Panc1 (cell line): ENCODE results near the gene GRIN2A. TPM values are rescaled to one million over a fixed set of nuclear protein-coding genes. Genes with fewer than 3 reads are reported as not detected.

Source experiments
- ATAC-seq: fragments of 200-7000 bp; cut with Tn5 transposase; 2 replicates; pipeline ENCODE4 v1.9.1; 2020; ENCODE audit warnings: mild to moderate bottlenecking, moderate library complexity
- BruUV-seq: library from RNA; stranded (reverse); fragments of 400-500 nt; replicated peaks from 2 replicates; lab custom pipeline; 2021; lab: Mats Ljungman, UMichigan
- CTCF ChIA-PET: fragments of 300-600 bp; sonication (Branson Sonifier 250); formaldehyde crosslinking; loops from one replicate; lab custom pipeline; 2022; ENCODE audit warnings: antibody characterized with exemption; lab: Charles Lee
- POLR2A ChIA-PET: fragments of 300-600 bp; sonication (Branson Sonifier 250); formaldehyde crosslinking; loops from one replicate; lab custom pipeline; 2022; ENCODE audit warnings: antibody characterized with exemption; lab: Charles Lee
- DNase-seq: peaks from one replicate; pipeline ENCODE4 v3.0.0-alpha.2; 2010; ENCODE audit warnings: low read depth, low spot score
- H3K27ac ChIP-seq: 2 replicates; pipeline ENCODE4 v1.5.1; 2011; ENCODE audit warnings: mild to moderate bottlenecking, low read length, inconsistent platforms
- H3K27me3 ChIP-seq: fragments of 200-500 bp; sonication (Bioruptor generic); 2 replicates; pipeline ENCODE4 v1.6.0; 2014; ENCODE audit warnings: low read length, inconsistent platforms; ENCODE audit not compliant: control insufficient read depth, insufficient read depth
- H3K36me3 ChIP-seq: fragments of 200-500 bp; sonication (Bioruptor generic); 2 replicates; pipeline ENCODE4 v1.5.1; 2014; ENCODE audit warnings: inconsistent platforms, mild to moderate bottlenecking, low read length, moderate library complexity; ENCODE audit not compliant: control insufficient read depth, insufficient read depth
- H3K4me1 ChIP-seq: 2 replicates; pipeline ENCODE4 v1.5.1; 2011; ENCODE audit warnings: inconsistent platforms, mild to moderate bottlenecking, low read length, moderate library complexity; ENCODE audit not compliant: control insufficient read depth, insufficient read depth
- H3K4me3 ChIP-seq, 2 experiments: 2 replicates each; pipeline ENCODE4 v1.5.1; 2011 to 2012; ENCODE audit warnings: low read depth in 2 of 2, low read length in 2 of 2, mild to moderate bottlenecking in 2 of 2, inconsistent platforms in 1 of 2, moderate library complexity in 1 of 2
- H3K9me3 ChIP-seq: fragments of 200-500 bp; sonication (Bioruptor generic); 2 replicates; pipeline ENCODE4 v1.5.1; 2014; ENCODE audit warnings: low read depth, mild to moderate bottlenecking, inconsistent platforms, low read length, moderate library complexity; ENCODE audit not compliant: control insufficient read depth, insufficient read depth
- CTCF ChIP-seq: fragments of 450-650 bp; IDR thresholded peaks from 2 replicates; pipeline ENCODE4 v1.5.1; 2017; ENCODE audit warnings: mild to moderate bottlenecking
- POLR2AphosphoS5 ChIP-seq: IDR thresholded peaks from 2 replicates; pipeline ENCODE4 v1.6.1; 2012; ENCODE audit warnings: mild to moderate bottlenecking, low read depth, low read length, moderate library complexity
- REST ChIP-seq, 2 experiments: IDR thresholded peaks; 2 replicates each; pipeline ENCODE4 v1.6.1; 2011 to 2012; ENCODE audit warnings: low read depth in 2 of 2, control low read depth in 1 of 2, low read length in 1 of 2, mild to moderate bottlenecking in 1 of 2, moderate library complexity in 1 of 2; ENCODE audit not compliant: insufficient read depth in 1 of 2
- SIN3A ChIP-seq: IDR thresholded peaks from 2 replicates; pipeline ENCODE4 v1.6.1; 2012; ENCODE audit warnings: low read depth, mild to moderate bottlenecking, low read length, moderate library complexity, borderline replicate concordance; ENCODE audit not compliant: insufficient read depth
- TCF7L2 ChIP-seq: IDR thresholded peaks from 2 replicates; pipeline ENCODE4 v1.6.1; 2011; ENCODE audit warnings: mild to moderate bottlenecking, low read depth, low read length, inconsistent platforms
- in situ Hi-C: cut with HindIII; loops from 2 replicates; pipeline ENCODE4 v1.10.0; 2016; ENCODE audit warnings: low sequenced_read_pairs, low pct_unique_long_range_greater_than_20kb
- intact Hi-C: fragments of 100-400 bp; cut with micrococcal nuclease; formaldehyde crosslinking; loops from one replicate; pipeline ENCODE4 v1.10.0; 2022; ENCODE audit not compliant: unreplicated experiment
- total RNA-seq: library from RNA; stranded (reverse); gene quantifications from one replicate; pipeline ENCODE4 v1.2.1, GENCODE V29; 2021; ENCODE audit not compliant: unreplicated experiment

Gene GRIN2A
- total RNA-seq, 1 experiment from 2014 or later = 12.3 TPM

- DNase-seq (no peak), ATAC-seq (no peak)
- H3K9me3 ChIP-seq = no peaks in the 10 kb centered on the region
- intact Hi-C loops (no loop called here), in situ Hi-C loops (no loop called here)
- no peak for TF ChIP-seq SIN3A
- POLR2A ChIA-PET = no interaction called here
- H3K4me3 ChIP-seq = no peak overlapping the region
- CTCF ChIA-PET = no interaction called here
- no peaks in the 10 kb centered on the region; the same call in 1 of the 2 replicates for H3K27me3 ChIP-seq
- no peaks in the 10 kb centered on the region for H3K36me3 ChIP-seq
- no peak overlapping the region for H3K27ac ChIP-seq
- BruUV-seq = no TSS peak
- H3K4me1 ChIP-seq = no peaks in the 10 kb centered on the region
Observed at GRCh38 chr16:10210944-10211343, 28.7 kb upstream of the GRIN2A start.

- Histone ChIP-seq H3K4me1 (no peaks in the 10 kb centered on the region), H3K27me3 (no peaks in the 10 kb centered on the region), H3K4me3 (no peak overlapping the region), H3K9me3 (no peaks in the 10 kb centered on the region), H3K27ac (no peak overlapping the region), H3K36me3 (no peaks in the 10 kb centered on the region)
- TF ChIP-seq REST (IDR thresholded peaks at IDR 0.05; ENCODE audit: insufficient read depth in 1 of 2, low read depth in 2 of 2, low read length in 1 of 2) (no peak), POLR2AphosphoS5 (no peak), CTCF (no peak), TCF7L2 (no peak), SIN3A (no peak)
- in situ Hi-C loops (no loop called here), intact Hi-C loops (no loop called here)
- no peak for DNase-seq
- ChIA-PET POLR2A (no interaction called here), CTCF (no interaction called here)
- BruUV-seq = no TSS peak
- ATAC-seq = no peak
Observed at GRCh38 chr16:10206865-10207264, 24.6 kb upstream of the GRIN2A start.

GRCh38 chr16:10206215-10206614, 24.0 kb upstream of the GRIN2A start:
- Histone ChIP-seq H3K4me1 (no peaks in the 10 kb centered on the region), H3K4me3 (no peak overlapping the region), H3K27me3 (no peaks in the 10 kb centered on the region), H3K36me3 (no peaks in the 10 kb centered on the region), H3K27ac (no peak overlapping the region), H3K9me3 (no peaks in the 10 kb centered on the region)
- CTCF ChIA-PET = no interaction called here
- BruUV-seq = no TSS peak
- POLR2A ChIA-PET = no interaction called here
- intact Hi-C loops (no loop called here), in situ Hi-C loops (no loop called here)
- DNase-seq = no peak
- TF ChIP-seq SIN3A (no peak), POLR2AphosphoS5 (no peak), CTCF (no peak), TCF7L2 (no peak), REST (IDR thresholded peaks at IDR 0.05; ENCODE audit: insufficient read depth in 1 of 2, low read depth in 2 of 2, low read length in 1 of 2) (no peak)
- ATAC-seq = no peak
